Cardiac muscle cell (in vitro differentiated cells and primary cell): ENCODE results near the gene MYL6B. TPM values are rescaled to one million over a fixed set of nuclear protein-coding genes. Genes with fewer than 3 reads are reported as not detected.

Source experiments
- DNase-seq, 2 donors: peaks; one replicate each; pipeline versions ENCODE4 v3.0.0 to v3.0.0-alpha.2; 2010 to 2017; ENCODE audit warnings: low read depth in 1 of 2, low spot score in 1 of 2
- H3K27ac ChIP-seq: fragments of 200-600 bp; sonication (generic); 2 replicates; pipeline ENCODE4 v1.5.1; 2016
- H3K27me3 ChIP-seq: fragments of 200-600 bp; sonication (generic); 2 replicates; pipeline ENCODE4 v1.6.0; 2016; ENCODE audit warnings: control low read depth
- H3K36me3 ChIP-seq: fragments of 200-600 bp; sonication (generic); 2 replicates; pipeline ENCODE4 v1.5.1; 2016; ENCODE audit warnings: control low read depth
- H3K4me1 ChIP-seq: fragments of 200-600 bp; sonication (generic); 2 replicates; pipeline ENCODE4 v1.8.1; 2017; ENCODE audit warnings: low read depth, mild to moderate bottlenecking, mixed run types
- H3K4me3 ChIP-seq: fragments of 200-600 bp; sonication (generic); 2 replicates; pipeline ENCODE4 v1.5.1; 2016; ENCODE audit warnings: mild to moderate bottlenecking
- H3K9me3 ChIP-seq: fragments of 200-600 bp; sonication (generic); 2 replicates; pipeline ENCODE4 v1.5.1; 2017; ENCODE audit warnings: low read depth, mild to moderate bottlenecking, control low read depth
- CTCF ChIP-seq: IDR thresholded peaks from 2 replicates; pipeline ENCODE4 v1.5.1; 2012; ENCODE audit warnings: low read depth, mild to moderate bottlenecking, low read length
- polyA plus RNA-seq: library from polyadenylated mRNA; unstranded; fragments of >200 nt; fragmentation: Nextera tagmentation; extraction: Ambion mirVana; gene quantifications from 2 replicates; pipeline ENCODE4 v1.2.1, GENCODE V29; 2016
- total RNA-seq: library from RNA; depleted of rRNA; stranded (reverse); fragments of >200 nt; gene quantifications from 2 replicates; pipeline ENCODE4 v1.2.3, GENCODE V29; 2016

MYL6B gene
- total and polyA plus RNA-seq, 2 experiments from 2014 or later: 142 to 293 TPM

GRCh38 chr12:56162468-56163290, 10.3 kb downstream of the MYL6B start:
- peak in 1 of 2 donors; percentile 44 for DNase-seq
- no peaks in the 10 kb centered on the region for H3K27me3 ChIP-seq
- no peaks in the 10 kb centered on the region for H3K9me3 ChIP-seq
- H3K36me3 ChIP-seq: peaks cover 74% of the 10 kb centered on the region
- no peak for TF ChIP-seq CTCF
- H3K27ac ChIP-seq: peak overlapping the region; percentile 100
- H3K4me1 ChIP-seq: peaks cover 29% of the 10 kb centered on the region
- H3K4me3 ChIP-seq: no peak overlapping the region

GRCh38 chr12:56163533-56164344, 11.4 kb downstream of the MYL6B start:
- H3K4me1 ChIP-seq: peaks cover 32% of the 10 kb centered on the region
- H3K9me3 ChIP-seq: no peaks in the 10 kb centered on the region
- peaks cover 73% of the 10 kb centered on the region for H3K36me3 ChIP-seq
- H3K4me3 ChIP-seq: no peak overlapping the region
- TF ChIP-seq CTCF: no peak
- peak overlapping the region; percentile 100 for H3K27ac ChIP-seq
- DNase-seq: peak in 1 of 2 donors; percentile 42
- no peaks in the 10 kb centered on the region for H3K27me3 ChIP-seq

GRCh38 chr12:56164345-56164729, 11.9 kb downstream of the MYL6B start:
- H3K27me3 ChIP-seq: no peaks in the 10 kb centered on the region
- no peaks in the 10 kb centered on the region for H3K9me3 ChIP-seq
- no peak overlapping the region for H3K4me3 ChIP-seq
- no peak for DNase-seq
- peak overlapping the region; percentile 100 for H3K27ac ChIP-seq
- peaks cover 75% of the 10 kb centered on the region for H3K36me3 ChIP-seq
- TF ChIP-seq CTCF: no peak
- H3K4me1 ChIP-seq: peaks cover 32% of the 10 kb centered on the region

GRCh38 chr12:56165369-56165768, 13.0 kb downstream of the MYL6B start:
- H3K27ac ChIP-seq: no peak overlapping the region
- no peaks in the 10 kb centered on the region for H3K9me3 ChIP-seq
- no peak for TF ChIP-seq CTCF
- no peak overlapping the region for H3K4me3 ChIP-seq
- H3K36me3 ChIP-seq: peaks cover 66% of the 10 kb centered on the region
- no peak for DNase-seq
- H3K4me1 ChIP-seq: peaks cover 22% of the 10 kb centered on the region
- no peaks in the 10 kb centered on the region for H3K27me3 ChIP-seq

GRCh38 chr12:56169229-56169759, 16.9 kb downstream of the MYL6B start:
- TF ChIP-seq CTCF: no peak
- no peak for DNase-seq
- peaks cover 63% of the 10 kb centered on the region for H3K36me3 ChIP-seq

More at GRCh38 chr12:56169229-56169759, 16.9 kb downstream of the MYL6B start:
- no peak overlapping the region for H3K4me3 ChIP-seq
- peaks cover 10% of the 10 kb centered on the region for H3K4me1 ChIP-seq
- H3K9me3 ChIP-seq: no peaks in the 10 kb centered on the region
- no peaks in the 10 kb centered on the region for H3K27me3 ChIP-seq
- no peak overlapping the region for H3K27ac ChIP-seq
